GM12878 (cell line): Measurements from ENCODE around the gene PEAR1. TPM values are rescaled to one million over a fixed set of nuclear protein-coding genes. Genes with fewer than 3 reads are reported as not detected.

Experiments
- ATAC-seq: fragments of 200-7000 bp; cut with Tn5 transposase; 3 replicates; pipeline ENCODE4 v1.9.1; 2020; ENCODE audit warnings: mild to moderate bottlenecking, moderate library complexity
- BruUV-seq: library from RNA; stranded (reverse); fragments of 400-500 nt; replicated peaks from 2 replicates; lab custom pipeline; 2021; lab: Mats Ljungman, UMichigan
- CTCF ChIA-PET: fragments of 300-600 bp; sonication (Branson Sonifier 250); formaldehyde crosslinking; extraction: SDS; loops from one replicate; lab custom pipeline; 2021; ENCODE audit warnings: inconsistent platforms; lab: Yijun Ruan, JAX
- POLR2A ChIA-PET: fragments of 350-600 bp; formaldehyde crosslinking; extraction: SDS; loops from one replicate; lab custom pipeline; 2021; ENCODE audit warnings: inconsistent platforms; lab: Charles Lee
- RAD21 ChIA-PET: fragments of 300-600 bp; sonication (Branson Sonifier 250); formaldehyde crosslinking; loops from one replicate; lab custom pipeline; 2023; ENCODE audit warnings: antibody characterized with exemption; ENCODE audit not compliant: unreplicated experiment; lab: Charles Lee
- SMC1A ChIA-PET: fragments of 300-600 bp; sonication (Branson Sonifier 250); formaldehyde crosslinking; loops from one replicate; lab custom pipeline; 2023; ENCODE audit not compliant: unreplicated experiment, uncharacterized antibody; lab: Charles Lee
- DNase-seq: peaks from one replicate; pipeline ENCODE4 v3.0.0-alpha.2; 2011; ENCODE audit warnings: low read depth, low spot score
- FAIRE-seq: peaks from 3 replicates; lab custom pipeline; 2011; peaks lifted over from hg19 to GRCh38; lab: Jason Lieb, UNC
- H2AFZ ChIP-seq: 2 replicates; pipeline ENCODE4 v1.6.0; 2011; ENCODE audit warnings: low read depth, low read length, control low read depth; ENCODE audit not compliant: control insufficient read depth
- H3K27ac ChIP-seq: 2 replicates; pipeline ENCODE4 v1.5.1; 2011; ENCODE audit warnings: control low read depth; ENCODE audit not compliant: control insufficient read depth, insufficient read depth
- H3K27me3 ChIP-seq, 2 experiments: replicated peaks in 1 of 2; 2 replicates each; pipeline versions ENCODE4 v1.6.0 to v1.6.1; 2011; ENCODE audit warnings: low read length in 1 of 2; ENCODE audit not compliant: control insufficient read depth in 2 of 2, insufficient read depth in 2 of 2
- H3K36me3 ChIP-seq, 2 experiments: 2 replicates each; pipeline ENCODE4 v1.5.1; 2011; ENCODE audit warnings: low read length in 1 of 2; ENCODE audit not compliant: control insufficient read depth in 2 of 2, insufficient read depth in 2 of 2
- H3K4me1 ChIP-seq: 2 replicates; pipeline ENCODE4 v1.6.1; 2011; ENCODE audit warnings: mild to moderate bottlenecking, low read length, moderate library complexity, mixed read lengths; ENCODE audit not compliant: control insufficient read depth, insufficient read depth
- H3K4me2 ChIP-seq: 2 replicates; pipeline ENCODE4 v1.6.0; 2011; ENCODE audit warnings: control low read depth; ENCODE audit not compliant: control insufficient read depth, insufficient read depth
- H3K4me3 ChIP-seq: fragments of 200-600 bp; sonication (generic); 2 replicates; pipeline ENCODE4 v1.5.1; 2016
- H3K79me2 ChIP-seq: 2 replicates; pipeline ENCODE4 v1.6.0; 2011; ENCODE audit warnings: low read length; ENCODE audit not compliant: control insufficient read depth, insufficient read depth
- H3K9ac ChIP-seq: 2 replicates; pipeline ENCODE4 v1.8.0; 2011; ENCODE audit warnings: low read length, control low read depth, mixed read lengths; ENCODE audit not compliant: control insufficient read depth, insufficient read depth
- H3K9me3 ChIP-seq: replicated peaks from 3 replicates; pipeline ENCODE4 v1.5.1; 2011; ENCODE audit warnings: mild to moderate bottlenecking, low read length; ENCODE audit not compliant: control insufficient read depth, insufficient read depth
- H4K20me1 ChIP-seq: 2 replicates; pipeline ENCODE4 v1.6.0; 2011; ENCODE audit not compliant: control insufficient read depth, insufficient read depth
- PAX5 ChIP-seq: IDR thresholded peaks from 2 replicates; pipeline ENCODE4 v1.6.1; 2011; ENCODE audit warnings: low read depth, low read length, borderline replicate concordance
- PAX8 ChIP-seq: fragments of 450-650 bp; IDR thresholded peaks from 2 replicates; pipeline ENCODE4 v1.6.1; 2017; ENCODE audit warnings: mild to moderate bottlenecking, moderate library complexity
- RCOR1 ChIP-seq: conservative IDR thresholded peaks from 2 replicates; pipeline ENCODE4 v1.6.1; 2012; ENCODE audit warnings: low read depth, low read length, improper control_type of control experiment
- SIX5 ChIP-seq: IDR thresholded peaks from 2 replicates; pipeline ENCODE4 v1.6.1; 2011; ENCODE audit warnings: mild to moderate bottlenecking, low read depth, low read length, moderate library complexity; ENCODE audit not compliant: severe bottlenecking
- ZNF274 ChIP-seq: IDR thresholded peaks from one replicate; pipeline ENCODE4 v1.8.0; 2011; ENCODE audit not compliant: insufficient read length, insufficient read depth
- WGBS: methylation state at CpG from one replicate; pipeline ENCODE4 v1.1.6; 2016; ENCODE audit warnings: low lambda C conversion rate; ENCODE audit not compliant: insufficient replicate concordance, insufficient coverage; ENCODE audit errors: missing lambda C conversion rate; 5-methylcytosine and 5-hydroxymethylcytosine counted together
- in situ Hi-C: fragments of 300-500 bp; cut with MboI; formaldehyde crosslinking; loops from 9 replicates; pipeline ENCODE4 v1.14.3; 2018; ENCODE audit warnings: mixed read lengths
- intact Hi-C: fragments of 100-400 bp; cut with micrococcal nuclease; formaldehyde crosslinking; loops from one replicate; pipeline ENCODE4 v1.14.2; 2022; ENCODE audit not compliant: unreplicated experiment
- polyA plus RNA-seq, 11 experiments: library from polyadenylated mRNA; depleted of rRNA in 4 of 11; unstranded in 6 of 11; stranded (reverse) in 5 of 11; fragments of >200 nt; fragmentation: Nextera tagmentation in 4 of 11; fragmentation: Illumina TruSeq in 1 of 11; extraction: Ambion mirVana in 4 of 11; extraction: Trizol in 1 of 11; gene quantifications; 1 replicate in 1 of 11; 2 replicates in 10 of 11; pipeline versions ENCODE4 v1.2.1 to v1.2.3, GENCODE V29; 2011 to 2016; ENCODE audit warnings: inconsistent platforms in 2 of 11, missing spikeins in 2 of 11, low read depth in 1 of 11
- total RNA-seq, 4 experiments: library from RNA; depleted of rRNA in 3 of 4; stranded (reverse); fragments of >200 nt in 3 of 4; fragmentation: Illumina TruSeq in 1 of 4; extraction: Trizol in 1 of 4; gene quantifications; 2 replicates each; pipeline versions ENCODE4 v1.2.1 to v1.2.3, GENCODE V29; 2013 to 2021
- TF ChIP-seq, protein P1 (sequence below): IDR thresholded peaks from 2 replicates; pipeline ENCODE4 v1.6.1; 2012; ENCODE audit warnings: low read depth, low read length, improper control_type of control experiment
- TF ChIP-seq, protein P2 (sequence below): fragments of 450-650 bp; IDR thresholded peaks from 2 replicates; pipeline ENCODE4 v1.6.1; 2017; ENCODE audit warnings: mild to moderate bottlenecking, moderate library complexity
- TF ChIP-seq, protein P3 (sequence below): fragments of 450-650 bp; IDR thresholded peaks from 2 replicates; pipeline ENCODE4 v1.6.1; 2018; ENCODE audit warnings: mild to moderate bottlenecking, low read depth, moderate library complexity; ENCODE audit not compliant: partially characterized antibody

PEAR1 gene
- total and polyA plus RNA-seq, 10 of the 15 experiments (the other 5 are each of a cell fraction or from before 2014, with no cell fraction given): not detected

DNA sequence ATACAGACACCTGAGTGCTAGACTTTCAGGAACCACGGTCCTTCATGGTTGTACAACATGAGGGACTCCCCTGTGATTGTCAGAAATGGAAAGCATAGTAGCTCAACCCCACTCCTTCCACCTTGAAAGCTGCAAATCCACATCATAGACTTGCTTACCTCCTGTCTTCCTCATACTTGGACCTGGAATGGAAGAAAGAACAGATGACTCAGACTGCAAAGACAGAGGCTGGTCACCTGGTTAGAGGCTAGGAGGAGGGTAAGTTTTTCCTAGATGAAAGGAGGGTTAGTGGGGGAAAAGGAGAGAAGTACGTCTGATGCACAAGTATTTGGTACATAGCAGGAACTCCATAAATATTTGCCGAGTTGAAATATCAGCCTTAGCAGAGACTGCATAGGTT, 64.1 kb downstream of the PEAR1 start:
- peaks cover 3% of the 10 kb centered on the region for H3K4me1 ChIP-seq
- H3K4me3 ChIP-seq: no peak overlapping the region
- RAD21 ChIA-PET: no interaction called here
- in situ Hi-C loops (no loop called here), intact Hi-C loops (loop anchor here (5.0 kb wide), 1 partner anchor 45 kb away; no protein-coding TSS in a partner anchor)
- CTCF ChIA-PET: interaction anchor here (1.4 to 2.2 kb wide), 2 partner anchors 116 to 132 kb away, joined by 3 to 13 read pairs; no protein-coding TSS in a partner anchor
- SMC1A ChIA-PET: no interaction called here
- H3K27ac ChIP-seq: no peak overlapping the region
- H3K27me3 ChIP-seq: no peaks in the 10 kb centered on the region; a peak in 1 of 4 replicates
- ATAC-seq (no peak), FAIRE-seq (no peak), DNase-seq (no peak)
- 52% methylated on average over 3 of the region's 3 CpGs for WGBS
- peaks cover 3 to 9% of the 10 kb centered on the region in 2 experiments; a peak in 3 of 4 replicates for H3K36me3 ChIP-seq
- no peak overlapping the region for H2AFZ ChIP-seq
- POLR2A ChIA-PET: no interaction called here
- TF ChIP-seq SIX5: no peak
- BruUV-seq: no TSS peak
- H3K4me2 ChIP-seq: no peak overlapping the region
- H3K9me3 ChIP-seq: no peaks in the 10 kb centered on the region
- H4K20me1 ChIP-seq: no peaks in the 10 kb centered on the region
- no peak overlapping the region for H3K9ac ChIP-seq
- no peaks in the 10 kb centered on the region for H3K79me2 ChIP-seq

DNA sequence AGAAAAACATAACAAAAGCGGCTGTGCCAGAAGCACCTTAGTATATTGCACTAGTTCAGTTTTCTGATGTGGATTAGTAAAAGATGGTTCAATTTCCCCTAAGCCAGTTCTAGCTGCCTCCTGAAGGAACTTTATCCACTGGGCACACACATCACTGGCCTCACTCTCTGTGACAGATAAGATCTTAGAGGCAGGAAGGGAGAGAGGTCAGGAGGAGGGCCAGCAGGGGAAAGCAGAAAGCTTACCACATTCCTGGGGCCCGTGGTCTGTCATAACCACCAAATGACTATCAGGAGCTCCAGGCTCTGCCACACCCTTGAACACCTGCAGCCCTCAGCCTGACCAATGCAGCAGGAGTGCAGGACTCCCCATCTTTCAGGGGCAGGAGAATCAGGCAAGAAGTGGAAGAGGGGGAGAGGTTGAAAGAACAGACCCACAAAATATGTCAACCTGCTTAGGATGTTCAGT, 64.8 kb downstream of the PEAR1 start:
- Histone ChIP-seq H2AFZ (no peak overlapping the region), H3K4me3 (no peak overlapping the region), H3K4me2 (no peak overlapping the region), H3K27me3 (no peaks in the 10 kb centered on the region; a peak in 1 of 4 replicates), H3K9me3 (no peaks in the 10 kb centered on the region), H4K20me1 (no peaks in the 10 kb centered on the region), H3K4me1 (peaks cover 3% of the 10 kb centered on the region), H3K79me2 (no peaks in the 10 kb centered on the region), H3K36me3 (peaks cover 3 to 9% of the 10 kb centered on the region in 2 experiments; a peak in 3 of 4 replicates), H3K27ac (no peak overlapping the region), H3K9ac (no peak overlapping the region)
- ChIA-PET CTCF (interaction anchor here (2.2 kb wide), 1 partner anchor 116 kb away, joined by 13 read pairs; no protein-coding TSS in a partner anchor), RAD21 (interaction anchor here (0.5 kb wide), 1 partner anchor 733 kb away, joined by 4 read pairs; no protein-coding TSS in a partner anchor), SMC1A (interaction anchor here (1.3 kb wide), 1 partner anchor 22 kb away, joined by 3 read pairs; no protein-coding TSS in a partner anchor), POLR2A (no interaction called here)
- FAIRE-seq (no peak), ATAC-seq (no peak), DNase-seq (no peak)
- no TSS peak for BruUV-seq
- in situ Hi-C loops: no loop called here
- intact Hi-C loops: loop anchor here (5.0 kb wide), 1 partner anchor 46 kb away; no protein-coding TSS in a partner anchor
- 46% methylated on average over 2 of the region's 2 CpGs for WGBS
- TF ChIP-seq ZNF274: no peak
- TF ChIP-seq RCOR1: no peak
- TF ChIP-seq PAX5: no peak
- TF ChIP-seq PAX8: no peak
- TF ChIP-seq, protein P1, sequence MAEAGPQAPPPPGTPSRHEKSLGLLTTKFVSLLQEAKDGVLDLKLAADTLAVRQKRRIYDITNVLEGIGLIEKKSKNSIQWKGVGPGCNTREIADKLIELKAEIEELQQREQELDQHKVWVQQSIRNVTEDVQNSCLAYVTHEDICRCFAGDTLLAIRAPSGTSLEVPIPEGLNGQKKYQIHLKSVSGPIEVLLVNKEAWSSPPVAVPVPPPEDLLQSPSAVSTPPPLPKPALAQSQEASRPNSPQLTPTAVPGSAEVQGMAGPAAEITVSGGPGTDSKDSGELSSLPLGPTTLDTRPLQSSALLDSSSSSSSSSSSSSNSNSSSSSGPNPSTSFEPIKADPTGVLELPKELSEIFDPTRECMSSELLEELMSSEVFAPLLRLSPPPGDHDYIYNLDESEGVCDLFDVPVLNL: no peak
- no peak for TF ChIP-seq SIX5
- TF ChIP-seq, protein P2, sequence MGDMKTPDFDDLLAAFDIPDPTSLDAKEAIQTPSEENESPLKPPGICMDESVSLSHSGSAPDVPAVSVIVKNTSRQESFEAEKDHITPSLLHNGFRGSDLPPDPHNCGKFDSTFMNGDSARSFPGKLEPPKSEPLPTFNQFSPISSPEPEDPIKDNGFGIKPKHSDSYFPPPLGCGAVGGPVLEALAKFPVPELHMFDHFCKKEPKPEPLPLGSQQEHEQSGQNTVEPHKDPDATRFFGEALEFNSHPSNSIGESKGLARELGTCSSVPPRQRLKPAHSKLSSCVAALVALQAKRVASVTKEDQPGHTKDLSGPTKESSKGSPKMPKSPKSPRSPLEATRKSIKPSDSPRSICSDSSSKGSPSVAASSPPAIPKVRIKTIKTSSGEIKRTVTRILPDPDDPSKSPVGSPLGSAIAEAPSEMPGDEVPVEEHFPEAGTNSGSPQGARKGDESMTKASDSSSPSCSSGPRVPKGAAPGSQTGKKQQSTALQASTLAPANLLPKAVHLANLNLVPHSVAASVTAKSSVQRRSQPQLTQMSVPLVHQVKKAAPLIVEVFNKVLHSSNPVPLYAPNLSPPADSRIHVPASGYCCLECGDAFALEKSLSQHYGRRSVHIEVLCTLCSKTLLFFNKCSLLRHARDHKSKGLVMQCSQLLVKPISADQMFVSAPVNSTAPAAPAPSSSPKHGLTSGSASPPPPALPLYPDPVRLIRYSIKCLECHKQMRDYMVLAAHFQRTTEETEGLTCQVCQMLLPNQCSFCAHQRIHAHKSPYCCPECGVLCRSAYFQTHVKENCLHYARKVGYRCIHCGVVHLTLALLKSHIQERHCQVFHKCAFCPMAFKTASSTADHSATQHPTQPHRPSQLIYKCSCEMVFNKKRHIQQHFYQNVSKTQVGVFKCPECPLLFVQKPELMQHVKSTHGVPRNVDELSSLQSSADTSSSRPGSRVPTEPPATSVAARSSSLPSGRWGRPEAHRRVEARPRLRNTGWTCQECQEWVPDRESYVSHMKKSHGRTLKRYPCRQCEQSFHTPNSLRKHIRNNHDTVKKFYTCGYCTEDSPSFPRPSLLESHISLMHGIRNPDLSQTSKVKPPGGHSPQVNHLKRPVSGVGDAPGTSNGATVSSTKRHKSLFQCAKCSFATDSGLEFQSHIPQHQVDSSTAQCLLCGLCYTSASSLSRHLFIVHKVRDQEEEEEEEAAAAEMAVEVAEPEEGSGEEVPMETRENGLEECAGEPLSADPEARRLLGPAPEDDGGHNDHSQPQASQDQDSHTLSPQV: no peak
- TF ChIP-seq, protein P3, sequence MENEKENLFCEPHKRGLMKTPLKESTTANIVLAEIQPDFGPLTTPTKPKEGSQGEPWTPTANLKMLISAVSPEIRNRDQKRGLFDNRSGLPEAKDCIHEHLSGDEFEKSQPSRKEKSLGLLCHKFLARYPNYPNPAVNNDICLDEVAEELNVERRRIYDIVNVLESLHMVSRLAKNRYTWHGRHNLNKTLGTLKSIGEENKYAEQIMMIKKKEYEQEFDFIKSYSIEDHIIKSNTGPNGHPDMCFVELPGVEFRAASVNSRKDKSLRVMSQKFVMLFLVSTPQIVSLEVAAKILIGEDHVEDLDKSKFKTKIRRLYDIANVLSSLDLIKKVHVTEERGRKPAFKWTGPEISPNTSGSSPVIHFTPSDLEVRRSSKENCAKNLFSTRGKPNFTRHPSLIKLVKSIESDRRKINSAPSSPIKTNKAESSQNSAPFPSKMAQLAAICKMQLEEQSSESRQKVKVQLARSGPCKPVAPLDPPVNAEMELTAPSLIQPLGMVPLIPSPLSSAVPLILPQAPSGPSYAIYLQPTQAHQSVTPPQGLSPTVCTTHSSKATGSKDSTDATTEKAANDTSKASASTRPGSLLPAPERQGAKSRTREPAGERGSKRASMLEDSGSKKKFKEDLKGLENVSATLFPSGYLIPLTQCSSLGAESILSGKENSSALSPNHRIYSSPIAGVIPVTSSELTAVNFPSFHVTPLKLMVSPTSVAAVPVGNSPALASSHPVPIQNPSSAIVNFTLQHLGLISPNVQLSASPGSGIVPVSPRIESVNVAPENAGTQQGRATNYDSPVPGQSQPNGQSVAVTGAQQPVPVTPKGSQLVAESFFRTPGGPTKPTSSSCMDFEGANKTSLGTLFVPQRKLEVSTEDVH: no peak
